ENCODE data around the gene DYNC1I2.

DYNC1I2 gene

GRCh38 chr2:171687287-171688128 lies at the start of gene DYNC1I2:
Gene DYNC1I2, plus strand, starts transcription at chr2:171687469. Its CDS starts 2,687 bp downstream, at chr2:171690156.
- FAIRE-seq, result peak; percentile 98

DNA sequence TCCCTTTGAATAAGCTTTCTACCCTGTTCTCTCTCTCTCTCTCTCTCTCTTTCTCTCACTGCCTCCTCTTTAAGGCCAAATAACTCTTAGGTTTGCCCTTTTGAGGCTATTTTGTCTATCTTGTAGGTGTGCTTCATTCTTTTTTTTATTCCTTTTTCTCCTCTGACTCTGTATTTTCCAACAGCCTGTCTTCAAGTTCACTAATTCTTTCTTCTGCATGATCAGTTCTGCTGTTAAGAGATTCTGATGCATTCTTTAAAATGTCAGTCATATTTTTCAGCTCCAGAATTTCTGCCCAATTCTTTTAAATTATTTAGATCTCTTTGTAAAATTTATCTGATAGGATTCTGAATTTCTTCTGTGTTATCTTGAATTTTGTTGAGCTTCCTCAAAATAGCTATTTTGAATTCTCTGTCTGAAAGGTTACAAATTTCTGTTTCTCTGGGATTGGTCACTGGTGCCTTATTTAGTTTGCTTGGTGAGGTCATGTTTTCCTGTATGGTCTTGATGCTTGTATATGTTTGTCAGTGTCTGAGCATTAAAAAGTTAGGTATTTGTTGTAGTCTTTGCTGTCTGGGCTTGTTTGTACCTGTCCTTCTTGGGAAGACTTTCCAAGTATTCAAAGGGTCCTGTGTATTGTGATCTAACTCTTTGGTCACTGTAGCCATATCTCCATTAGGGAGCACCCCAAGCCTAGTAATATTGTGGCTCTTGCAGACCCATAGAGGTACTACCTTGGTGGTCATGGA lies 35.4 kb upstream of the DYNC1I2 start:
- FAIRE-seq, result no peak

- FAIRE-seq, result no peak
Observed at GRCh38 chr2:171652416-171652785, 34.9 kb upstream of the DYNC1I2 start.

GRCh38 chr2:171655586-171655985 lies 31.7 kb upstream of the DYNC1I2 start:
- FAIRE-seq, result no peak

DNA sequence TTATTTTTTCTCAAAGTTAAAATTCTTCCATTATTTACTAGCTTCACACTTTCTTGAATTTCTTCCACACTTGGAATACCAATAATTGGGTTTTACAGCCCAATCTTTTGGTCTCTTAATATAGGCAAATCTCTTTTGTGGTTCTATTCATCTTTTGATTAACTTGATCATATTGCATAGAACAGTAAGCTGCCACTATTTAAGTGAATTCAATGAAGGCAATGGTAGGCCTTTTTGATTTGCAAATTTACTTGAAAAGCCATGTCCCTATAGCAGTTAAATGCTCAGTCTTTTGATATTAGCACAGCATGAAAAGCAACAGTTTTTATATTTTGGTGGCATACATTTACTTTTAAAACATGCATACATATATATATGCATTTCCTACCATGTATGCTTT lies 20.2 kb upstream of the DYNC1I2 start:
- FAIRE-seq, result no peak

DNA sequence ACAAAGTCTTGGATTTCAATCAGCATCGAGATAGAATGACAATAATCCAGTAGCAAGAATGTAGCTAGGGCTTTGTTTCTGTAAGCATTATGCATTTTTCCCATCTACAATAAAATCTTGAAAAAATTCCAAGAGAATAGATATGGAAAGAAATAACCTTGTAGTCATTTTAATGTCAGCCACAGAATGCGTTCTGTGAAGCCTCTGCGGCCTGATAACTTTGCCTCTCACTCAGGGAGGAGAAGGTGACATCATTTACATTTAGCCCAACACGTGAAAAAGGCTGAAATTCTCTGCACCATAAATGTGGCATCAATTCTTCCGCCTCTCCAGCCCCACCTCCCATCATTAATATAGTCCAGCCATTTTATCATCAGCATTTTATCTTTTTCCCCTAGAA lies 19.1 kb upstream of the DYNC1I2 start:
- FAIRE-seq, result no peak

GRCh38 chr2:171669121-171669520 lies 18.1 kb upstream of the DYNC1I2 start:
- no peak for FAIRE-seq

- no peak for FAIRE-seq
Observed at GRCh38 chr2:171670655-171671054, 16.6 kb upstream of the DYNC1I2 start.

GRCh38 chr2:171671867-171672266 lies 15.4 kb upstream of the DYNC1I2 start:
- FAIRE-seq, result no peak

DNA sequence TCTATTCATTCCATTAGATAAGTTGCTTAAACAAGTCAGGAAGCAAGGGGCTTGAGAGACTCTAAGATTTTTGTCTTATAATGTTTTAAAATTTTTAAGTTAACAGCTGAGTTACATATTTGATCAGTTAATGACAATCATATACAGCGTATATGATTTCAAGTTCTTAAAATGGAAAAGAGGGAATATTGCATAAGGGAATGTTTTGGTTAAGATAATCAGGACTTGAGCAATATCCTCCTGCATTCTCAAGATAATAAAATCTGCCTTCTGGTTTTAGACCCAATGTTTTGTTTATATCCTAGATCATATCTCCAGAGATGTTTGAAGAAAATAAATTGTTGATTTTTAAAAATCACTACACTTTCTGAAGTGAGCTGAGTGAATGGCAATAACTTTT lies 13.4 kb upstream of the DYNC1I2 start:
- no peak for FAIRE-seq

DNA sequence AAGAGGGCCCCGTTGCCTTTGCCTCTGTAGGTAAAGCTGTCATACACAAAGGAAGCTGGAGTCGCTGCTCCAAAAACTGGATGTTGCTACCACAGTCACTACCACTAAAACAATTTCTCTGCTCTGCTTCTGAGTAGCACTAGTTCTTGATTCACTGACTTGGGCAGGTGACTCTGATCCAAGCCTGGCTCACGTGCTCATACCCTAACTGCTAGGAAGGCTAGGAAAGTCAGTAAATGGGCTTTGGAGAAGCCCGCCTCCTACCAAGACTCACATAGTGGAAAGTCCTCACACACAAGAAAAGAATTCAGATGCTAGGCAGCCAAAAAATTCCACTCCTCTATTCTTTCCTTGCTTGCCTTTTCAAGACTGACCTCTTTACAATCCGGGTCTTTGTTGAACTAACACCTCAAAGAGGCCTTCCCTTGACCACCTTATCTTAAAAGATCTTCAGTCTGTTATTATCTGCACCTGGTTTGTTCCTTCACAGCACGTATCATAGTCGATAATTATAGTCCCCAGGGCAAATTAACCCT lies 11.4 kb upstream of the DYNC1I2 start:
- FAIRE-seq, result no peak

GRCh38 chr2:171678619-171679018 lies 8.7 kb upstream of the DYNC1I2 start:
- FAIRE-seq, result no peak

GRCh38 chr2:171688129-171688465 lies 828 bp downstream of the DYNC1I2 start:
- no peak for FAIRE-seq

DNA sequence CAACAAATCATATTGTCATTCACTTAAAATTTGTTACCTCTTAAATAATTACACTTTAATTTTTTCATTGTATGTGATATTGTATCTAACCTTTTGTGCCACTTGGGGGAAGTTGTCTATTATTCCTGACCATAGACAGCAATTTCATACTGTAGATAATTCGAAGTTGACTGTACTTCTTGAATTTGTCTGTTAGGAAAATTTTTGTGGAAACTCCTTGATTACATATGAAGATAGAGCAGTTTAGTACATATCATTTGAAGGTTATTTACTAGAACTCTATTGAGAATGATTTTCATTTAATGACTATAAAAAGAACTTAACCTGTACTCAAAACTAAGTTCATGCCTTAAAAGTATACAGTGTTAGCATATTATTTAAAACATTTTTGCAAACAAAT lies 5.1 kb downstream of the DYNC1I2 start:
- peak; percentile 68 for FAIRE-seq

GRCh38 chr2:171702781-171703556 lies 15.7 kb downstream of the DYNC1I2 start:
- no peak for FAIRE-seq

GRCh38 chr2:171703574-171704347 lies 16.5 kb downstream of the DYNC1I2 start:
- FAIRE-seq, result peak; percentile 94

- FAIRE-seq, result no peak
Observed at GRCh38 chr2:171706152-171706803, 19.0 kb downstream of the DYNC1I2 start.

GRCh38 chr2:171707752-171708151 lies 20.5 kb downstream of the DYNC1I2 start:
- no peak for FAIRE-seq

GRCh38 chr2:171709011-171709685 lies 21.9 kb downstream of the DYNC1I2 start:
- no peak for FAIRE-seq

GRCh38 chr2:171711351-171711750 lies 24.1 kb downstream of the DYNC1I2 start:
- FAIRE-seq, result no peak

GRCh38 chr2:171712051-171712450 lies 24.8 kb downstream of the DYNC1I2 start:
- peak; percentile 100 for FAIRE-seq

Measured in G401.6 (cell line).